ENCODE data around the gene UGT1A5. TPM values are rescaled to one million over a fixed set of nuclear protein-coding genes. Genes with fewer than 3 reads are reported as not detected.

Gene UGT1A5
- total RNA-seq, 4 donors from 2014 or later: 0.56 to 3.2 (median 1.2) TPM

DNA sequence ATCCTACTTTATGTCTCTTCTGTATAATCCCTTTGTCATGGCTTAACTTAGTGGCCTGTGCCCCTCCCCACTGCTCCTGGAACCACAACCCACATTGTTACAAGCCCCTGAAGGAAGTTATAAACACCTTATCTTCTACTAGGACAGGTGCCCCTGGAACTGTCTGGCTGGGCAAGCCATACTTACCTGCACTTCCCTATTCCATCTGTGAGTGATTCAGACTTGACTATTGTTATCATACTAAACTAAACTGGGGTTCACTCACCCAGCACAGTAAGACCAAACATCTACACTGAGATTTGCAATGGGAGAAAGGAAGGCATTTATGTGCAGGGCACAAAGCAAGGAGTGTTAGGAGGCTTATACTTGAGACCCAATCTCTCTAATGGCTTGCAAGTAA is 23.7 kb upstream of the UGT1A5 start:
- H3K27ac ChIP-seq: no peak overlapping the region

DNA sequence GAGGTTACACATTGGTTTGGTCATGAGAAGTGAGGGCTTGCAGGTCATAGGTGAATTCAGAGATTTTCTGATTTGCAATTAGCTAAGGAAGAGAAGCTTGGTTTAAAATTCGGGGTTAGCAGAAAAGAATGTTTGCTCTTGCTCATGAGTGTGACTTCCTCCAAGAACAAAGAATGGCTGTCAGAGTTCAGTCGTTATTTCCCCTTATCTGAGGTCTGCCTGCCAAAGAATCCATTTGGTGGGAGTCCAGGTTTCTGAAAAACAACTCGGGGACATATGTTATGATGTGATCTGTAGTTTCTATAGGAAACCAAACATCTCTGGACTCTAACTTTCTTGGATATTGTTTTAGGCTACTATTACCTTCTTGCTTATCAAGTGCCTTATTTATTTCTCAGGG is 23.2 kb upstream of the UGT1A5 start:
- DNase-seq (ENCODE audit: low spot score in 2 of 2): no peak
- 23% methylated on average over 3 of the region's 3 CpGs for WGBS
- TF ChIP-seq, protein P1, sequence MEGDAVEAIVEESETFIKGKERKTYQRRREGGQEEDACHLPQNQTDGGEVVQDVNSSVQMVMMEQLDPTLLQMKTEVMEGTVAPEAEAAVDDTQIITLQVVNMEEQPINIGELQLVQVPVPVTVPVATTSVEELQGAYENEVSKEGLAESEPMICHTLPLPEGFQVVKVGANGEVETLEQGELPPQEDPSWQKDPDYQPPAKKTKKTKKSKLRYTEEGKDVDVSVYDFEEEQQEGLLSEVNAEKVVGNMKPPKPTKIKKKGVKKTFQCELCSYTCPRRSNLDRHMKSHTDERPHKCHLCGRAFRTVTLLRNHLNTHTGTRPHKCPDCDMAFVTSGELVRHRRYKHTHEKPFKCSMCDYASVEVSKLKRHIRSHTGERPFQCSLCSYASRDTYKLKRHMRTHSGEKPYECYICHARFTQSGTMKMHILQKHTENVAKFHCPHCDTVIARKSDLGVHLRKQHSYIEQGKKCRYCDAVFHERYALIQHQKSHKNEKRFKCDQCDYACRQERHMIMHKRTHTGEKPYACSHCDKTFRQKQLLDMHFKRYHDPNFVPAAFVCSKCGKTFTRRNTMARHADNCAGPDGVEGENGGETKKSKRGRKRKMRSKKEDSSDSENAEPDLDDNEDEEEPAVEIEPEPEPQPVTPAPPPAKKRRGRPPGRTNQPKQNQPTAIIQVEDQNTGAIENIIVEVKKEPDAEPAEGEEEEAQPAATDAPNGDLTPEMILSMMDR (IDR thresholded peaks at IDR 0.05): no peak
- TF ChIP-seq POLR2AphosphoS5 (IDR thresholded peaks at IDR 0.05): no peak
- no peak for TF ChIP-seq POLR2A (IDR thresholded peaks at IDR 0.05)
- no peak for TF ChIP-seq EP300 (IDR thresholded peaks at IDR 0.05)
- H3K4me1 ChIP-seq: peaks cover 8% of the 10 kb centered on the region
- no peaks in the 10 kb centered on the region for H3K9me3 ChIP-seq
- peaks cover 2% of the 10 kb centered on the region for H3K27me3 ChIP-seq
- H3K4me3 ChIP-seq: no peak overlapping the region
- H3K36me3 ChIP-seq: no peaks in the 10 kb centered on the region
- H3K27ac ChIP-seq: no peak overlapping the region

More for the DNA sequence above, 23.7 kb upstream of the UGT1A5 start:
- no peaks in the 10 kb centered on the region for H3K9me3 ChIP-seq
- TF ChIP-seq POLR2A (IDR thresholded peaks at IDR 0.05) (no peak), POLR2AphosphoS5 (IDR thresholded peaks at IDR 0.05) (no peak), EP300 (IDR thresholded peaks at IDR 0.05) (no peak)
- TF ChIP-seq, protein P1 (IDR thresholded peaks at IDR 0.05): no peak
- no peaks in the 10 kb centered on the region for H3K36me3 ChIP-seq
- H3K27me3 ChIP-seq: peaks cover 2% of the 10 kb centered on the region
- H3K4me3 ChIP-seq: no peak overlapping the region
- no peak for DNase-seq (ENCODE audit: low spot score in 2 of 2)
- peaks cover 8% of the 10 kb centered on the region for H3K4me1 ChIP-seq

DNA sequence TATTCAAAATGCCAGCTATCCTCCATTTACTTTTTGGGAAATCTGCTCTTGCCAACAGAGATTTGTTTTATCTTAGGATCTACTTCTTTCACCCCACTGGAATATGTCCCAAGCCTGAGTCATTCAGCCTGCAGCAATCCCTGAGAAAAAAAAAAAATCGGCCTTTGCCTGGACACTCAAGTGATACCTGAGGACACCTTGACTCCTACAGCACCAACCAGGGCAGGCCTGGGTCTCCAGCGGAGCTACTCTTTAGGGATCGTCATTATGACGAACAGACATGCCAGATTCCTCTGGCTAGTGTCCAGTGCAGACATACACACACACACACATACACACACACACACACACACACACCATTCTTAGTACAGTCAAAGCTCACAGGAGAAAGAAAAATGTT is 22.3 kb upstream of the UGT1A5 start:
- TF ChIP-seq, protein P1 (IDR thresholded peaks at IDR 0.05): no peak
- TF ChIP-seq EP300 (IDR thresholded peaks at IDR 0.05) (no peak), POLR2A (IDR thresholded peaks at IDR 0.05) (no peak), POLR2AphosphoS5 (IDR thresholded peaks at IDR 0.05) (no peak)
- no peak overlapping the region for H3K4me3 ChIP-seq
- H3K9me3 ChIP-seq: no peaks in the 10 kb centered on the region
- H3K4me1 ChIP-seq: peaks cover 8% of the 10 kb centered on the region
- H3K27ac ChIP-seq: no peak overlapping the region
- H3K27me3 ChIP-seq: peaks cover 2% of the 10 kb centered on the region
- no peaks in the 10 kb centered on the region for H3K36me3 ChIP-seq
- WGBS: 54% methylated on average over 4 of the region's 4 CpGs
- no peak for DNase-seq (ENCODE audit: low spot score in 2 of 2)

DNA sequence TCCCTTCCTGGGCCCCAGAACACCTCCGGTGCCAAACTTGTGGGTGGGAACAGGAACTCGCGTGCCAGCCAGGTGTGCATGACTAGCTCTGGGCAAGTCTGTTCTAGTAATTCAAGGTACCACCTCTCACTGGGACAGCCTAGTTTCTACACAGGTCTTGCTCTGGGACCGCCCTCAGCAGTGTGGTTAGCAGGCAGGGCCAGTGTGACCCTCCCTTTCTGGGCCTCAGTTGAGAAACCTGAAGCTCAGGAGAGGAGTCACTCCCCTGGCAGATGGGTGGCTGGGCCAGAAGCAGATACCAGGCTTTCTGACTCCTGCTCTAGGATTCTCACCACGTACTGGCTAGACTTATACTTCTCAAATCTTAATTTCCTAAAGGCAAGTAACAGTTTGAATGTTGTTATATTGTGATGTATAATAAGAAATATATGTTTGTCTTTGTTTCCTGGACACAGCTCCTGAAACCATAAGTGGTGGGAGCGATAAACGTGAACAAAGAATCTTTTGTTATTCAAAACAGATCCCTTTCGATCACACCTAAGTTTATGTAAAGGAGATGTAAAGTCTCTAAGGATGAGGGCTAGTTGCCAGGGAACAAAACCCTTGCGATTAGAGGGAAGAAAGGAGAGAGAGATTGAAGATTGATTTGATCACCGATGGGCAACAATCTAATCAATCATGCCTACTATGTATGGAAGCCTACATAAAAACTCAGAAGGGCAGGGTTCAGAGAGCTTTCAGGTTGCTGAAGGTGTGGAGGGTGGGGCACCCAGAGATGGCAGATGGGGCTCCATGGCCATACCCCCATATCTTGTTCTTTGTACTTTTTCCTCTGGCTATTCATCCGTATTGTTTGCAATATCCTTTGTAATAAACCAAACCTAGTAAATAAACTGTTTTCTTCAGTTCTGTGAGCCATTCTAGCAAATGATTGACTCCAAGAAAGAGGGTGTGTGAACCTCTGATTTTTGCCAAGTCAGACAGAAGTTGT is 21.0 kb upstream of the UGT1A5 start:
- DNase-seq (ENCODE audit: low spot score in 2 of 2): peak in 1 of 2 donors; percentile 61
- Histone ChIP-seq H3K27me3 (peaks cover 2% of the 10 kb centered on the region), H3K4me1 (peaks cover 8% of the 10 kb centered on the region), H3K4me3 (peak overlapping the region; percentile 20), H3K27ac (peak overlapping the region; percentile 59), H3K36me3 (no peaks in the 10 kb centered on the region), H3K9me3 (no peaks in the 10 kb centered on the region)
- WGBS: 67% methylated on average over 11 of the region's 11 CpGs
- TF ChIP-seq POLR2AphosphoS5 (IDR thresholded peaks at IDR 0.05) (peak in 1 of 3 donors; percentile 8), EP300 (IDR thresholded peaks at IDR 0.05) (no peak)

DNA sequence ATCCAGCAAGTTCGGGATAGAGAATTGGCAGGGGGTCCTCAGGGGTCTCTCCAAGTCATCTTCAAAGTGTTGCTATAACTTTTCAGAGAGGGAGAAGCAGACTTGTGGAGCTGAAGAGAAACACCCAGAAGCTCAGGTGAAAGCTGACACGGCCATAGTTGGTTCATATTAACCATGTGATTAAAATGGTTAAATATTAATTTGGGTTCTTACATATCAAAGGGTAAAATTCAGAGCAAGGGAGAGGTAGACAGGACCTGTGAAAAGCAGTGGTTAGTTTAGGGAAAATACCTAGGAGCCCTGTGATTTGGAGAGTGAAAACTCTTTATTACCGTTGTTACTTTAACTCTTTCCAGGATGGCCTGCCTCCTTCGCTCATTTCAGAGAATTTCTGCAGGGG is 20.1 kb upstream of the UGT1A5 start, which contains the start of gene UGT1A6:
UGT1A6 (plus strand) TSS at position 243 of the 400 bp plus-strand sequence; CDS start at position 358, 115 bp downstream.
- H3K4me1 ChIP-seq: peaks cover 8% of the 10 kb centered on the region
- no peaks in the 10 kb centered on the region for H3K36me3 ChIP-seq
- peak within 1 kb of the TSS; percentile 20 for H3K4me3 ChIP-seq
- 76% methylated on average over 4 of the region's 4 CpGs for WGBS
- H3K9me3 ChIP-seq: no peaks in the 10 kb centered on the region
- no peaks in the 10 kb centered on the region for H3K27me3 ChIP-seq
- peak within 1 kb of the TSS; percentile 59 for H3K27ac ChIP-seq
- no peak for DNase-seq (ENCODE audit: low spot score in 2 of 2)
- TF ChIP-seq EP300 (IDR thresholded peaks at IDR 0.05) (no peak), POLR2AphosphoS5 (IDR thresholded peaks at IDR 0.05) (no peak), POLR2A (IDR thresholded peaks at IDR 0.05) (no peak)
- TF ChIP-seq, protein P1 (IDR thresholded peaks at IDR 0.05): no peak

Data from suprapubic skin (tissue), 4 donors.